ENCODE measurements around the gene CEP290.

GRCh38 chr12:88153959-88154358 is 12.1 kb upstream of the CEP290 start:
- TF ChIP-seq POLR2AphosphoS5 (IDR thresholded peaks at IDR 0.05; ENCODE audit: insufficient read depth, low read depth, low read length) (no peak), CTCF (IDR thresholded peaks at IDR 0.05; ENCODE audit: extremely low read depth in 1 of 2, insufficient read depth in 1 of 2, low read depth in 1 of 2, low read length in 2 of 2) (peak in 1 of 2 donors; percentile 2), POLR2A (IDR thresholded peaks at IDR 0.05; ENCODE audit: low read depth, low read length) (no peak), EZH2 (IDR thresholded peaks at IDR 0.05; ENCODE audit: borderline replicate concordance, low read depth, low read length, severe bottlenecking) (no peak), FOS (IDR thresholded peaks at IDR 0.05; ENCODE audit: borderline replicate concordance, insufficient read depth, low read length) (no peak), MAX (IDR thresholded peaks at IDR 0.05; ENCODE audit: insufficient read depth, insufficient read length) (no peak), GATA2 (IDR thresholded peaks at IDR 0.05; ENCODE audit: insufficient read depth, insufficient read length, low read depth, low read length) (no peak), MYC (IDR thresholded peaks at IDR 0.05; ENCODE audit: low read depth, low read length) (no peak)

Data from endothelial cell of umbilical vein (primary cell).